ENCODE data around the gene NRROS.
"Not testable (repeated sequence)": the region's sequence is repeated elsewhere in the genome, so short reads cannot be mapped to it uniquely, and the experiment has no call there.

Gene NRROS

DNA sequence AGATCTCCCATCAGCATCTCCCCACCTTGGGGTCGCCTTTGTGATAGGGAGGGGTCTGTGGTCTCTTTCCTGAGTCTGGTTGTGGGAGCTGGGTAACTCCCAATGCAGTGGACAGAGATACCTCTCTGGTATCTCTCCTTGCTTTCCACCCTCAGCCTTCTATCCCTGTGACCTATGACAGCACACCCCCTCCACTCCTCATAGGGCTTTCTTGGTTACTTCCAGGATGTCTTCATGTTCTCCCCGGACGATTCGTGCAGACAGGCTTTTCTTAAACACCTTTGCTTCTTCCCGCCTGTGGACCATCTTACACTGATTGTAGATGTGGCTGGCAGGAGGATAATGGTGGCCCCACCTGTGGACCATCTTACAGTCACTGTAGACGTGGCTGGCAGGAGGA, 14.2 kb upstream of the NRROS start:
- no peaks in the 10 kb centered on the region for H3K36me3 ChIP-seq (ENCODE audit: control insufficient read depth, insufficient read depth, low read length, severe bottlenecking)
- H3K4me1 ChIP-seq (ENCODE audit: control insufficient read depth, insufficient read depth, low read length): peaks cover 19% of the 10 kb centered on the region
- DNase-seq (ENCODE audit: low read depth): no peak
- H3K27me3 ChIP-seq (replicated peaks; ENCODE audit: control insufficient read depth, insufficient read depth, low read length): peaks cover 3% of the 10 kb centered on the region
- no peak overlapping the region for H3K4me3 ChIP-seq (ENCODE audit: low read length)
- H3K9me3 ChIP-seq (ENCODE audit: control insufficient read depth, low read length): no peaks in the 10 kb centered on the region
- no peak overlapping the region for H3K9ac ChIP-seq (ENCODE audit: low read length)

DNA sequence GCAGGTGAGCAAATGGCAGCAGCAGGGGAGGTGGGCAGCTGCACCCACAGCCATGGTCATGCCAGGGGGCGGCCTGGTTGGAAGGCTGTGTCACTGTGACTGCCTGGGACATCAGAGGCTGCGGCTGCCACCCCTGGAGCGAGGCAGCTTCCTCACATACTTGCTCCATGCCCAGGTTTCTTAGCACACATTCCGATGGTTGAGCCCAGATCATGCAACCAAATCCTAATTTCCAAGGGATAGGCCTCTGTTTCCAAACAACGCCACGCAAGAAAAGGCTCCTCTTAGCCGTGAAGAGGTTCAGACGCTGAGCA, 11.6 kb upstream of the NRROS start:
- no peak overlapping the region for H3K9ac ChIP-seq (ENCODE audit: low read length)
- no peaks in the 10 kb centered on the region for H3K36me3 ChIP-seq (ENCODE audit: control insufficient read depth, insufficient read depth, low read length, severe bottlenecking)
- no peak for DNase-seq (ENCODE audit: low read depth)
- no peaks in the 10 kb centered on the region for H3K27me3 ChIP-seq (replicated peaks; ENCODE audit: control insufficient read depth, insufficient read depth, low read length)
- H3K9me3 ChIP-seq (ENCODE audit: control insufficient read depth, low read length): no peaks in the 10 kb centered on the region
- H3K4me1 ChIP-seq (ENCODE audit: control insufficient read depth, insufficient read depth, low read length): peaks cover 27% of the 10 kb centered on the region
- H3K4me3 ChIP-seq (ENCODE audit: low read length): no peak overlapping the region

DNA sequence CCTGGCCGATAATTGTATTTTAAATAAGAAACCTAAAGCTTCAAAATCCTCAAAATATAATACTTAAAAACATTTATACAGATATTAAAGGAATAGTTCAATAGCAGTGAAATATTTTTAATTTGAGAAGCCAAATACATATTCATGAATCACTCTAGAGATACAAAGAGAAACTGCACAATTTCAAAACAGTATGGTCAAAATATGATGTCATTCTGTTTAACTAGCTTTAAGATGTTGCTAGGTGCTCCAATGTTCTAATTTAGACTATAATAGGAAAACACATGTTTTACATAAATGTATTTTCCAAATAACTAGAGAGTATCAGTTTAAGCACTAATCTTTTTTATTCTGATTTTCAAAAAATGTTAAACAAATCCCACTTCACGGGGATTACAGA, 10.3 kb upstream of the NRROS start:
- H3K4me1 ChIP-seq (ENCODE audit: control insufficient read depth, insufficient read depth, low read length): peaks cover 19% of the 10 kb centered on the region
- H3K27me3 ChIP-seq (replicated peaks; ENCODE audit: control insufficient read depth, insufficient read depth, low read length): no peaks in the 10 kb centered on the region
- H3K4me3 ChIP-seq (ENCODE audit: low read length): no peak overlapping the region
- H3K36me3 ChIP-seq (ENCODE audit: control insufficient read depth, insufficient read depth, low read length, severe bottlenecking): no peaks in the 10 kb centered on the region
- no peak for DNase-seq (ENCODE audit: low read depth)
- no peaks in the 10 kb centered on the region for H3K9me3 ChIP-seq (ENCODE audit: control insufficient read depth, low read length)
- H3K9ac ChIP-seq (ENCODE audit: low read length): no peak overlapping the region

DNA sequence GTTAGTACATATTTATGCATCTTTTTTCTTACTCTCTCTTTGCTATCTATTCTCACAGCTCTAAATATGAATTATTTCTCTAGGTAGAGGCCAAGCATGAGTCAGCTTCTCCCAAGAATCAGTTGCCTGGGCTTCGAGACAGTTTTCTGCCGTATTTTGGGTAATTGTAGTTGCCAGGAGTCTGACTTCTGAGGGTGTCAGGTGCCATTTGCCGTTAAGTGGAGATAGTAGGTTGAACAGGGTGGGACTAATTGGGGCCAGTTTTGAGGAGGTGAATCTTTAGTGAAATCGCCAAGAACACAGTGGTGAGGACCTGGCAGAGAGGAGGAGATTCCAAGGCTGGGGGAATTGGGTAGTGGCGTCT, 7.8 kb upstream of the NRROS start:
- Histone ChIP-seq H3K27me3 (replicated peaks; ENCODE audit: control insufficient read depth, insufficient read depth, low read length) (no peaks in the 10 kb centered on the region), H3K9me3 (ENCODE audit: control insufficient read depth, low read length) (no peaks in the 10 kb centered on the region), H3K4me1 (ENCODE audit: control insufficient read depth, insufficient read depth, low read length) (peaks cover 23% of the 10 kb centered on the region), H3K4me3 (ENCODE audit: low read length) (peak overlapping the region; percentile 82), H3K9ac (ENCODE audit: low read length) (peak overlapping the region; percentile 85), H3K36me3 (ENCODE audit: control insufficient read depth, insufficient read depth, low read length, severe bottlenecking) (no peaks in the 10 kb centered on the region)
- DNase-seq (ENCODE audit: low read depth): no peak

DNA sequence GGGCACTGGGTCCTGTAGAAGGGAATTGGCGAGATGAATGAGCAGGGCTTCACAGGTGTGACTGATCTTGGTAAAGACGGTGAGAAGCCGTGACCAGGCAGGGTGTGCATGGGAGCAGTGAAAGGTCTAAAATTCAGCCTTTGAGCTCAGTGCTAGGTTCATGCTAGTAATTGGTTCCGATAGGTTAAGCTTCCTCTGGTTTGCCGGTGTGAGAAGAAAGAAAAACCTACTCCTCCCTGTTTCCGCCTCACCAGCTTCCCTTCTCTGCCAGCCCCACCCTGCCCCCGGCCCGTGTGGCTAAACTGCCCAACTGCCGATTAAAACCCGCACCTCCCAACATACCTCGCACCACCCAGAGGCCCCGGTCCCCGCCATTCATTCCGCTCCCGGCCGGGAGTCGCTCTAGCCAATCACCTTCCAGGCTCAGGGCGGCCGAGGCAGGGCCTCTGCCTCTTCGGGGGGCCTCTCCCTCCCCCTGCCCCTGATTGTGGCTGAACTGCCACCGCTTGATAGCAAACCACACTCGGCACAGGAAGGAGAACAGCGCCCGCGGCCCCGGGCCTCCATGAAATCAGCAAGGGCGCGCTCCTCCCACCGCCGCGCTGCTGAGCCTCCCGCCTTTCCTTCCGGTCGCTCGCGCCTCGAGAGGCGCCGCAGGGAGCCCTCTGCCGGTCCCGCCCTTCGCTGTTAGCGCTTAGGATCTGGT, 7.3 kb upstream of the NRROS start:
- Histone ChIP-seq H3K36me3 (ENCODE audit: control insufficient read depth, insufficient read depth, low read length, severe bottlenecking) (no peaks in the 10 kb centered on the region), H3K9ac (ENCODE audit: low read length) (peak overlapping the region; percentile 85), H3K9me3 (ENCODE audit: control insufficient read depth, low read length) (no peaks in the 10 kb centered on the region), H3K27me3 (replicated peaks; ENCODE audit: control insufficient read depth, insufficient read depth, low read length) (no peaks in the 10 kb centered on the region), H3K4me3 (ENCODE audit: low read length) (peak overlapping the region; percentile 82), H3K4me1 (ENCODE audit: control insufficient read depth, insufficient read depth, low read length) (peaks cover 18% of the 10 kb centered on the region)
- peak; percentile 87 for DNase-seq (ENCODE audit: low read depth)

DNA sequence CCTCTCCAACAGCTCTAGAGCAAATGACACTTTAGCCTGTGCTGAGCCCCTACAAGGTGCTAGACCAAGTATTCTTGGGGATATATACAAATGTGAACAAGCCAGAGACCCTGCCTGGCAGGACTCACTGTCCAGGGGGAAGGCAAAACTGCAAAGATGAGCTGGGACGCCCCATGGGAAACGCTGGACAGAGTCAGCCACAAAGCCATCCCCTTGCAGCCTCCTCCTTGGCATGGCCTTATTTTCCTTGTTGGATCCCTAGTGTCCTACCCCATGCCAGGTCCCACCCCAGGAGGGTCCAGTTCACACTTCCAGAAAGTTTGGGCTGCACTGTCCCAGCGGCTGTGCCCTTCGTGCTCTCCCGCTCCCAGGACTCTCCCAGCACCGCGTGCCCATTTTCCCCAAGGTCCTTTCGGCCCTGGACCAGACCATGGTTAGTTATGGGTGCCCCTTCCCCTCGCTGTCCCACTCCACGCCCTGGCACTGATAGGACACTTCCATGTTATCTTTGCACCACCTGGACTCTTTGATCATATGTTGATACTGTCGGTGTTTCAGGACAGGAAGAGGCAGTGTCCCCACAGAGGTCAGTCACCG, 5.8 kb upstream of the NRROS start:
- Histone ChIP-seq H3K4me1 (ENCODE audit: control insufficient read depth, insufficient read depth, low read length) (peaks cover 15% of the 10 kb centered on the region), H3K9ac (ENCODE audit: low read length) (no peak overlapping the region), H3K27me3 (replicated peaks; ENCODE audit: control insufficient read depth, insufficient read depth, low read length) (no peaks in the 10 kb centered on the region), H3K36me3 (ENCODE audit: control insufficient read depth, insufficient read depth, low read length, severe bottlenecking) (no peaks in the 10 kb centered on the region), H3K9me3 (ENCODE audit: control insufficient read depth, low read length) (no peaks in the 10 kb centered on the region), H3K4me3 (ENCODE audit: low read length) (no peak overlapping the region)
- DNase-seq (ENCODE audit: low read depth): no peak

DNA sequence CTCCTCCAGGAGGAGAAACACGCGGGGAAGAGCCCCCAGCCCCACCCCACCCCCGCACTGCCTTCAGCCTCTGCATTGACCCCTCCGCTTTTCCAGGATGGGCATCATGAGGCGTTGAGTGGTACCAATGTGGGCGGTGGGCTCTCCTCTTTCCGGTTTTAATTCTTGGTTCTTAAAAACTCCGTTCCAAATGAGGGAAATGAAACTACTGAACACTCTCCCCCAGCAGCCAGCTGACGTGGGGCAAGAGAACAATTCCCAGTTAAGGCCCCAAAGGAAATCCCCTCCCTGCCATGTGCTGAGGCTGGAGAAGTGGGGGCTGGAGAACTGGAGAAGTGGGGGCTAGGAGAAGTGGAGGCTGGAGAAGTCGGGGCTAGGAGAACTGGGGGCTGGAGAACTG, 5.3 kb upstream of the NRROS start:
- Histone ChIP-seq H3K9ac (ENCODE audit: low read length) (no peak overlapping the region), H3K4me1 (ENCODE audit: control insufficient read depth, insufficient read depth, low read length) (peaks cover 17% of the 10 kb centered on the region), H3K36me3 (ENCODE audit: control insufficient read depth, insufficient read depth, low read length, severe bottlenecking) (no peaks in the 10 kb centered on the region), H3K27me3 (replicated peaks; ENCODE audit: control insufficient read depth, insufficient read depth, low read length) (peaks cover 4% of the 10 kb centered on the region), H3K4me3 (ENCODE audit: low read length) (no peak overlapping the region), H3K9me3 (ENCODE audit: control insufficient read depth, low read length) (no peaks in the 10 kb centered on the region)
- no peak for DNase-seq (ENCODE audit: low read depth)

DNA sequence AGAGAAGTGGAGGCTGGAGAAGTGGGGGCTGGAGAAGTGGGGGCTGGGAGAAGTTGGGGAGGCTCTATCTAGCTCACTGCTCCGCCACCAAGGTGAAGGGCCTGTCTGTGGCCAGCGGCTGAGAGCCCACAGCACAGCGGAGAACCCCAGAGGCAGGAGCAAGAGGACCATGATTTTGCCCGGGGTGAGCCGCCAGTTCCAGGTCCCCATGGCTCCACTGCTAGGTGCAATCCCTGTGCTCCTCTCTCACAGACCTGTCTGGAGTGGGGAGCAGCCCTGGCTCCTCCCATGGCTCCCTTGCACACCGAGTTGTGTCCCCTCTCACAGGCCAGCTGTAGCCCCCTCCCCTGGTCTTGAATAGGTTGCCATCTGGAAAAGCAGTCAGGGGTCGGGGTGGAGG, 4.7 kb upstream of the NRROS start:
- Histone ChIP-seq H3K36me3 (ENCODE audit: control insufficient read depth, insufficient read depth, low read length, severe bottlenecking) (no peaks in the 10 kb centered on the region), H3K9ac (ENCODE audit: low read length) (no peak overlapping the region), H3K9me3 (ENCODE audit: control insufficient read depth, low read length) (no peaks in the 10 kb centered on the region), H3K4me3 (ENCODE audit: low read length) (no peak overlapping the region), H3K27me3 (replicated peaks; ENCODE audit: control insufficient read depth, insufficient read depth, low read length) (peaks cover 4% of the 10 kb centered on the region), H3K4me1 (ENCODE audit: control insufficient read depth, insufficient read depth, low read length) (peaks cover 18% of the 10 kb centered on the region)
- DNase-seq (ENCODE audit: low read depth): no peak

DNA sequence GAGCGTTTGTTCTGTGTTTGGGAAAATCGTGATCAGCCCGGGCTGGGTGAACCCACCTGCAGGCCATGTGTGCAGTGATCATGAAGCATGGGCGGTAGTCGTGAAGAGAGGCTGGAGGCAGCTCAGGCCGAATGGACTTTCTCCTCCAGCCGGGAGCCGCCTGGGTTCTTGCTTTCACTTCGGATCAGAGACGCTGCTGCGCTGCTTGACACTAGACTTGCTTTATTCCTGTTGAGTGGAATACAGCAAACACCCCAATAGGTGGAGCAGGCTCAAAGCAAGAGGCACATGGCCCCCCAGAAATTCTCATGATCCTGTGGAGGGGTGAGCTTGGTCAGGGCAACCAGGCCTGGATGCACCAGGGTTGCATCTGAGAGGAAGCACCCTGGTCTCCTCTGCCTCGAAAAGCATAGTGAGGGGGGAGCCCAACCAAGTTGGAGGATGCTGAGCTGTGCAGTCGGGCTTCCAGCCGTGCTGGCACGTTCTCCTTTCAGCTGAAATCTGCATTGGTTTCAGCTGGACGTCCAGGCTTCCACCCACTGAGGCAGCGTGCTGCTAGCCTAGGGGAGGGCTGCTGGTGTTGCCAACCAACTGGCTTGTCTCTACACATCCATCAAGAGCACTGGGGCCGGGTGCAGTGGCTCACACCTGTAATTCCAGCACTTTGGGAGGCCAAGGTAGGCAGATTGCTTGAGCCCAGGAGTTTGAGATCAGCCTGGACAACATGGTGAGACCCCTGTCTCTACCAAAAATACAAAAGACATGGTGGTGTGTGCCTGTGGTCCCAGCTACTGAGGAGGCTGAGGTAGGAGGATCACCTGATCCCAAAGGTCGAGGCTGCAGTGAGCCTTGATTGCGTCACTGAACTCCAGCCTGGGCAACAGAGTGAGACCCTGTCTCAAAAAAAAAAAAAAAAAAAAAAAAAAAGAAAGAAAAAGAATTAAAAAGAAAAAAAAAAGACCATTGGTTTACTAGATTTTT, 2.8 kb upstream of the NRROS start:
- no peaks in the 10 kb centered on the region for H3K36me3 ChIP-seq (ENCODE audit: control insufficient read depth, insufficient read depth, low read length, severe bottlenecking)

DNA sequence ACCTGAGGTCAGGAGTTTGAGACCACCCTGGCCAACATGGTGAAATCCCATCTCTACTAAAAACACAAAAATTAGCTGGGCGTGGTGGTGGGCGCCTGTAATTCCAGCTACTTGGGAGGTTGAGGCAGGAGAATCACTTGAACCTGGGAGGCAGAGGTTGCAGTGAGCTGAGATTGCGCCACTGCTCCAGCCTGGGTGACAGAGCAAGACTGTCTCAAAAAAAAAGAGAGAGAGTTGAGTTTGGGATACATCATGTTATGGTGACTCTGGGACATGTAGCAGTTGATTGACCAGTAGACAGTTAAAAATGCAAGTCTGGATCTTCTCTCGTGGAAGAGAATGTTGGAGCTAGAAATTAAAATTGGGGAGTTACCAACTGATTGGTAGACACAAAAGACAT, 1.6 kb upstream of the NRROS start:
- H3K27me3 ChIP-seq (replicated peaks; ENCODE audit: control insufficient read depth, insufficient read depth, low read length); H3K9me3 ChIP-seq (ENCODE audit: control insufficient read depth, low read length); H3K36me3 ChIP-seq (ENCODE audit: control insufficient read depth, insufficient read depth, low read length, severe bottlenecking); H3K9ac ChIP-seq (ENCODE audit: low read length); H3K4me3 ChIP-seq (ENCODE audit: low read length); H3K4me1 ChIP-seq (ENCODE audit: control insufficient read depth, insufficient read depth, low read length); DNase-seq (ENCODE audit: low read depth): not testable (repeated sequence)

More for the DNA sequence above, 2.8 kb upstream of the NRROS start:
- H3K4me1 ChIP-seq (ENCODE audit: control insufficient read depth, insufficient read depth, low read length): peaks cover 15% of the 10 kb centered on the region
- DNase-seq (ENCODE audit: low read depth): no peak
- H3K9me3 ChIP-seq (ENCODE audit: control insufficient read depth, low read length): no peaks in the 10 kb centered on the region
- H3K4me3 ChIP-seq (ENCODE audit: low read length): peak overlapping the region; percentile 60
- peaks cover 4% of the 10 kb centered on the region for H3K27me3 ChIP-seq (replicated peaks; ENCODE audit: control insufficient read depth, insufficient read depth, low read length)
- no peak overlapping the region for H3K9ac ChIP-seq (ENCODE audit: low read length)

DNA sequence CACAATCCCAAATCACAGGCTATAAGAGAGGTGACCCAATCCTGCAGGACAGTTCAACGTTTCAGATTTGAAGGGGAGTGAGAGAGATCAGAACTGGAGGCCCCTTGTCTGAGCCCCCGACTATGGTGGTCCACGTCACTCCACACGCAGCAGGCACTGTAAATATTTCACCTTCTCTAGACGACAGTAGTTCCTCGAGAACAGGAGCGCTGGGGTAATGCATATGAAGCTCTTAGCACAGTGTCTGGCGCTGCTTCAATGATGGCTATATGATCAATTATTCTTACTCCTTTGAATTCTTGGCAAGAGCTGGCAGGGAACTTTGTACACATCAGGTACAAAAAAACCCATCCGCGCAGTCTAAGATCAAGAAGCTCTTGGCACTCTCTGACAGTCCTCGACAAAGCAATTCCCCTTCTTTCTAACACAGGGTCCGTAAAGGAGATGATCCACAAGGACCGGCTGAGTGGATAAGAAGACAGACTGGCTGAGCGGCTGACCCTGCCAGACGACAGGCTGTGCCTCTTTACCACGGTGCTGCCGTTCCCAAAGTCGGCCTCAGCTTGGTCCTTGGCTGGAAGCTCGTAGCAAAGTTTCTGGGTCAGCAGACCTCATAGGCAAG, 522 bp upstream of the NRROS start:
- no peak for DNase-seq (ENCODE audit: low read depth)
- peaks cover 4% of the 10 kb centered on the region for H3K27me3 ChIP-seq (replicated peaks; ENCODE audit: control insufficient read depth, insufficient read depth, low read length)
- H3K9me3 ChIP-seq (ENCODE audit: control insufficient read depth, low read length): no peaks in the 10 kb centered on the region
- H3K36me3 ChIP-seq (ENCODE audit: control insufficient read depth, insufficient read depth, low read length, severe bottlenecking): no peaks in the 10 kb centered on the region
- H3K4me1 ChIP-seq (ENCODE audit: control insufficient read depth, insufficient read depth, low read length): peaks cover 8% of the 10 kb centered on the region
- H3K9ac ChIP-seq (ENCODE audit: low read length): peak overlapping the region; percentile 77
- peak overlapping the region; percentile 79 for H3K4me3 ChIP-seq (ENCODE audit: low read length)
